H1 (cell line): Measurements from ENCODE around the gene TTC6. TPM values are rescaled to one million over a fixed set of nuclear protein-coding genes. Genes with fewer than 3 reads are reported as not detected.

Source experiments
- CTCF ChIA-PET: fragments of 300-600 bp; sonication (Branson Sonifier 250); formaldehyde crosslinking; loops from one replicate; lab custom pipeline; 2021; ENCODE audit not compliant: partially characterized antibody; lab: Charles Lee
- POLR2A ChIA-PET: fragments of 300-600 bp; sonication (Branson Sonifier 250); formaldehyde crosslinking; loops from one replicate; lab custom pipeline; 2021; ENCODE audit warnings: inconsistent platforms; ENCODE audit not compliant: partially characterized antibody; lab: Charles Lee
- DNase-seq, 2 experiments: peaks; one replicate each; pipeline versions ENCODE4 v3.0.0 to v3.0.0-alpha.2; 2010 to 2022; ENCODE audit warnings: low spot score in 2 of 2, low read depth in 1 of 2, mixed read lengths in 1 of 2
- FAIRE-seq: peaks from 2 replicates; lab custom pipeline; 2011; peaks lifted over from hg19 to GRCh38; lab: Jason Lieb, UNC
- H2AFZ ChIP-seq: 2 replicates; pipeline ENCODE4 v1.8.1; 2012; ENCODE audit warnings: low read length, inconsistent platforms
- H2AK5ac ChIP-seq: 2 replicates; pipeline ENCODE4 v1.6.1; 2013; ENCODE audit warnings: low read depth, low read length
- H2BK120ac ChIP-seq: replicated peaks from 2 replicates; pipeline ENCODE3; 2013; ENCODE audit warnings: low read depth, low read length, inconsistent platforms
- H2BK12ac ChIP-seq: 2 replicates; pipeline ENCODE4 v1.6.1; 2013; ENCODE audit warnings: low read depth, low read length
- H2BK15ac ChIP-seq: 2 replicates; pipeline ENCODE4 v1.6.1; 2013; ENCODE audit warnings: low read length
- H2BK20ac ChIP-seq: 2 replicates; pipeline ENCODE4 v1.6.1; 2013; ENCODE audit warnings: low read length
- H2BK5ac ChIP-seq: 2 replicates; pipeline ENCODE4 v1.6.1; 2013; ENCODE audit warnings: low read depth, low read length
- H3K14ac ChIP-seq: 2 replicates; pipeline ENCODE4 v1.6.1; 2013; ENCODE audit warnings: inconsistent platforms; ENCODE audit not compliant: insufficient read length
- H3K18ac ChIP-seq: 2 replicates; pipeline ENCODE4 v1.6.1; 2013; ENCODE audit warnings: low read length; ENCODE audit errors: extremely low read depth
- H3K23ac ChIP-seq: 2 replicates; pipeline ENCODE4 v1.6.1; 2013; ENCODE audit warnings: inconsistent platforms; ENCODE audit not compliant: insufficient read length
- H3K23me2 ChIP-seq: 2 replicates; pipeline ENCODE4 v1.6.1; 2013; ENCODE audit warnings: low read depth, low read length
- H3K27ac ChIP-seq: 2 replicates; pipeline ENCODE4 v1.6.1; 2011; ENCODE audit warnings: low read depth, low read length, inconsistent platforms
- H3K27me3 ChIP-seq, 4 experiments: replicated peaks in 1 of 4; 1 replicate in 1 of 4; 2 replicates in 3 of 4; pipeline versions ENCODE4 v1.6.1 to v1.8.1; 2011 to 2013; ENCODE audit warnings: low read length in 3 of 4, mild to moderate bottlenecking in 3 of 4, inconsistent platforms in 2 of 4, mixed read lengths in 2 of 4, moderate library complexity in 1 of 4; ENCODE audit not compliant: control insufficient read depth in 3 of 4, insufficient read depth in 3 of 4; ENCODE audit errors: extremely low read depth in 1 of 4
- H3K36me3 ChIP-seq, 4 experiments: 2 replicates each; pipeline versions ENCODE4 v1.6.1 to v1.8.1; 2011 to 2013; ENCODE audit warnings: mild to moderate bottlenecking in 4 of 4, low read length in 3 of 4, moderate library complexity in 2 of 4, control low read depth in 1 of 4, inconsistent platforms in 1 of 4; ENCODE audit not compliant: insufficient read depth in 4 of 4, control insufficient read depth in 2 of 4
- H3K4ac ChIP-seq: replicated peaks from 2 replicates; pipeline ENCODE3; 2013; ENCODE audit warnings: low read length, low read depth, mixed read lengths, inconsistent platforms; ENCODE audit not compliant: insufficient read length
- H3K4me1 ChIP-seq, 4 experiments: replicated peaks in 1 of 4; 1 replicate in 1 of 4; 2 replicates in 3 of 4; pipeline versions ENCODE4 v1.6.1 to v1.8.1; 2011 to 2013; ENCODE audit warnings: low read length in 3 of 4, inconsistent platforms in 2 of 4, mixed read lengths in 1 of 4; ENCODE audit not compliant: insufficient read depth in 4 of 4, control insufficient read depth in 3 of 4
- H3K4me2 ChIP-seq, 2 experiments: 2 replicates each; pipeline versions ENCODE4 v1.6.1 to v1.8.1; 2011 to 2013; ENCODE audit warnings: low read depth in 2 of 2, low read length in 2 of 2, control low read depth in 1 of 2, inconsistent platforms in 1 of 2, mild to moderate bottlenecking in 1 of 2; ENCODE audit not compliant: insufficient read depth in 1 of 2
- H3K4me3 ChIP-seq, 4 experiments: fragments of 200-600, 300-600 bp in 1 of 4; sonication (generic), shearing (Covaris generic), sonication (Bioruptor Twin) in 1 of 4; 2 replicates each; pipeline versions ENCODE4 v1.5.1 to v1.8.1; 2011 to 2016; ENCODE audit warnings: low read length in 4 of 4, low read depth in 3 of 4, control low read depth in 2 of 4, inconsistent platforms in 2 of 4, mild to moderate bottlenecking in 2 of 4, mixed read lengths in 1 of 4, moderate library complexity in 1 of 4; ENCODE audit not compliant: insufficient read depth in 2 of 4; ENCODE audit errors: extremely low read depth in 1 of 4
- H3K56ac ChIP-seq: replicated peaks from 2 replicates; pipeline ENCODE3; 2013; ENCODE audit warnings: low read depth, mild to moderate bottlenecking, mixed read lengths, low read length, inconsistent platforms; ENCODE audit not compliant: insufficient read length
- H3K79me1 ChIP-seq: 2 replicates; pipeline ENCODE4 v1.6.1; 2013; ENCODE audit warnings: low read depth, low read length, control low read depth
- H3K79me2 ChIP-seq, 2 experiments: 2 replicates each; pipeline versions ENCODE4 v1.6.1 to v1.8.1; 2012 to 2013; ENCODE audit warnings: low read length in 2 of 2, mild to moderate bottlenecking in 2 of 2, inconsistent platforms in 1 of 2; ENCODE audit not compliant: insufficient read depth in 2 of 2, control insufficient read depth in 1 of 2
- H3K9ac ChIP-seq, 4 experiments: replicated peaks in 1 of 4; 1 replicate in 1 of 4; 2 replicates in 3 of 4; pipeline versions ENCODE4 v1.6.1 to v1.8.1; 2011 to 2013; ENCODE audit warnings: low read depth in 3 of 4, low read length in 3 of 4, control low read depth in 2 of 4, mild to moderate bottlenecking in 2 of 4, moderate library complexity in 2 of 4, inconsistent platforms in 1 of 4; ENCODE audit errors: extremely low read depth in 1 of 4
- H3K9me3 ChIP-seq, 2 experiments: 2 replicates each; pipeline versions ENCODE4 v1.6.1 to v1.8.1; 2012 to 2013; ENCODE audit warnings: mild to moderate bottlenecking in 2 of 2, moderate library complexity in 2 of 2, control low read depth in 1 of 2, inconsistent platforms in 1 of 2, low read depth in 1 of 2, low read length in 1 of 2, mixed read lengths in 1 of 2; ENCODE audit not compliant: insufficient read depth in 2 of 2
- H4K20me1 ChIP-seq, 2 experiments: replicated peaks in 1 of 2; 2 replicates each; pipeline versions ENCODE3 to v1.8.1; 2011 to 2013; ENCODE audit warnings: inconsistent platforms in 2 of 2, low read length in 2 of 2, mild to moderate bottlenecking in 1 of 2; ENCODE audit not compliant: insufficient read depth in 2 of 2, control insufficient read depth in 1 of 2
- H4K5ac ChIP-seq: 2 replicates; pipeline ENCODE4 v1.6.1; 2013; ENCODE audit warnings: low read length, low read depth, mixed read lengths, inconsistent platforms; ENCODE audit not compliant: insufficient read length
- H4K8ac ChIP-seq: 2 replicates; pipeline ENCODE4 v1.8.0; 2013; ENCODE audit warnings: mild to moderate bottlenecking, moderate library complexity, low read length, inconsistent platforms; ENCODE audit not compliant: insufficient read depth; ENCODE audit errors: extremely low read depth
- H4K91ac ChIP-seq: replicated peaks from 2 replicates; pipeline ENCODE3; 2013; ENCODE audit warnings: low read length, mixed read lengths, inconsistent platforms; ENCODE audit not compliant: insufficient read length
- CHD1 ChIP-seq: IDR thresholded peaks from 2 replicates; pipeline ENCODE4 v1.6.1; 2012; ENCODE audit warnings: low read depth, low read length, improper control_type of control experiment
- CTBP2 ChIP-seq: IDR thresholded peaks from 2 replicates; pipeline ENCODE4 v1.7.0; 2011; ENCODE audit warnings: borderline replicate concordance, mild to moderate bottlenecking, moderate library complexity, mixed read lengths, low read length; ENCODE audit not compliant: insufficient read depth, insufficient read length
- RNF2 ChIP-seq: fragments of 200-900, 300-1000 bp; sonication (generic); IDR thresholded peaks from 2 replicates; pipeline ENCODE4 v1.7.1; 2016; ENCODE audit warnings: borderline replicate concordance, low read depth, mild to moderate bottlenecking, antibody characterized with exemption, low read length; ENCODE audit not compliant: poor library complexity, severe bottlenecking; ENCODE audit errors: missing control alignments
- SP1 ChIP-seq: IDR thresholded peaks from 2 replicates; pipeline ENCODE4 v1.6.1; 2011; ENCODE audit warnings: low read depth, low read length
- WGBS, 2 experiments: shearing (Covaris generic) in 1 of 2; methylation state at CpG; one replicate each; pipeline versions ENCODE4 v1.1.6 to v1.1.7; 2013 to 2015; ENCODE audit warnings: low lambda C conversion rate in 2 of 2, mixed read lengths in 2 of 2, inconsistent platforms in 1 of 2, low coverage in 1 of 2, missing lambda C conversion rate in 1 of 2; ENCODE audit not compliant: insufficient replicate concordance in 2 of 2, insufficient coverage in 1 of 2, insufficient read length in 1 of 2; ENCODE audit errors: extremely low coverage in 1 of 2, missing lambda C conversion rate in 1 of 2; 5-methylcytosine and 5-hydroxymethylcytosine counted together
- polyA plus RNA-seq, 7 experiments: library from polyadenylated mRNA; depleted of rRNA in 3 of 7; stranded (reverse) in 5 of 7; unstranded in 2 of 7; fragments of >200 nt in 5 of 7; fragments of 200-250 nt in 2 of 7; gene quantifications; 1 replicate in 5 of 7; 2 replicates in 1 of 7; 4 replicates in 1 of 7; pipeline versions ENCODE4 v1.2.1 to v1.2.3, GENCODE V29; 2011 to 2013; ENCODE audit warnings: missing spikeins in 2 of 7, mixed read lengths in 2 of 7
- total RNA-seq: library from RNA; stranded (reverse); fragmentation: NEBNext Ultra II Directional; extraction: Animal tissue kit (Norgen Biotek cat#: 25700); gene quantifications from 2 replicates; pipeline ENCODE4 v1.2.1, GENCODE V29; 2021
- TF ChIP-seq, protein P1 (sequence below): IDR thresholded peaks from 2 replicates; pipeline ENCODE4 v1.6.1; 2012; ENCODE audit warnings: inconsistent platforms

Gene TTC6
- total and polyA plus RNA-seq, 2 of the 8 experiments (the other 6 are each of a cell fraction or from before 2014, with no cell fraction given) = 0.02 TPM; not detected in 1

DNA sequence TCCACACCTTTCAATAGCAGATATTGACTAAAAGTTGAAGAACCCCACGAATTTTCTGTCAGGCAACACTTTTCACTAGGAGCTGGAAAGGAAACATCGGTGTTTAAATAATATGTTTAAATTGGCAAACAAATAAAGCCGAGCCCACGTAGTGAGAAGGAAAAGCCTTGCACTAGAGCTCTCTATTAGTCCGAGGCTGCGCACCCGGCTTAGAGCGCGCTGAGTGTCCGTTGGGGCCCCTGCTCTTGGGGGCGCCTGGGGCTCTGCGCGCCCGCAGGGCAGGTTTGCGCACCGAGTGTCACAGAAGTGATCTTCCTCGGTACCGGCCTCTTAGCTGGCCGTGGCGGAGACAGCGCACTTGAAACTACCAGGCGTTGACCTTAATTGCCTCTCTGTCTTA lies 6.4 kb downstream of the TTC6 start:
- H3K4me2 ChIP-seq = no peak overlapping the region
- CTCF ChIA-PET = interaction anchor here (0.6 to 7.6 kb wide), 11 partner anchors 8 to 372 kb away, joined by 3 to 62 read pairs (median 6); no protein-coding TSS in a partner anchor
- FAIRE-seq = no peak

More for the DNA sequence above, 6.4 kb downstream of the TTC6 start:
- Histone ChIP-seq H3K14ac (no peak overlapping the region), H3K9me3 (no peaks in the 10 kb centered on the region), H2BK5ac (no peak overlapping the region), H2AFZ (no peak overlapping the region), H4K8ac (no peak overlapping the region), H3K23ac (no peak overlapping the region), H4K20me1 (peaks cover 2 to 20% of the 10 kb centered on the region in 2 experiments), H4K91ac (no peak overlapping the region), H3K4me1 (peaks cover 0 to 18% (median 13%) of the 10 kb centered on the region in 4 experiments; a peak in 6 of 7 replicates), H2AK5ac (no peak overlapping the region), H3K36me3 (no peaks in the 10 kb centered on the region), H3K27ac (no peak overlapping the region), H2BK12ac (no peak overlapping the region), H3K18ac (no peak overlapping the region), H3K4me3 (no peak overlapping the region), H3K23me2 (peaks cover 5% of the 10 kb centered on the region), H3K79me1 (no peaks in the 10 kb centered on the region), H2BK20ac (no peak overlapping the region), H3K9ac (no peak overlapping the region), H3K56ac (no peak overlapping the region), H3K27me3 (peaks cover 55 to 84% (median 78%) of the 10 kb centered on the region in 4 experiments), H3K4ac (no peak overlapping the region), H3K79me2 (no peaks in the 10 kb centered on the region), H2BK120ac (no peak overlapping the region), H2BK15ac (no peak overlapping the region), H4K5ac (no peak overlapping the region)
- TF ChIP-seq CTBP2 = no peak
- no peak for TF ChIP-seq CHD1
- TF ChIP-seq, protein P1, sequence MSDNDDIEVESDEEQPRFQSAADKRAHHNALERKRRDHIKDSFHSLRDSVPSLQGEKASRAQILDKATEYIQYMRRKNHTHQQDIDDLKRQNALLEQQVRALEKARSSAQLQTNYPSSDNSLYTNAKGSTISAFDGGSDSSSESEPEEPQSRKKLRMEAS = no peak
- TF ChIP-seq SP1 = no peak
- TF ChIP-seq RNF2 = no peak
- WGBS, 2 experiments = 78% methylated on average over 22 of the region's 22 CpGs; no CpG with 5 or more reads in 1 of the 2 experiments
- DNase-seq = no peak
- POLR2A ChIA-PET = interaction anchor here (0.6 kb wide), 1 partner anchor 404 kb away, joined by 3 read pairs; the partner anchor contains the start of gene MIPOL1
